Bone marrow (tissue), 2 donors: ENCODE data around the gene MECR.
"Not testable (repeated sequence)": the region's sequence is repeated elsewhere in the genome, so short reads cannot be mapped to it uniquely, and the experiment has no call there.

ENCODE experiments used
- DNase-seq, 2 donors: peaks; one replicate each; lab custom pipeline; 2025; lab: John Stamatoyannopoulos, UW

MECR gene

GRCh38 chr1:29169976-29170375 is 60.8 kb downstream of the MECR start:
- DNase-seq = no peak

GRCh38 chr1:29167904-29168303 is 62.8 kb downstream of the MECR start:
- DNase-seq = no peak

GRCh38 chr1:29166291-29166878 is 64.3 kb downstream of the MECR start:
- no peak for DNase-seq

- no peak for DNase-seq
Observed at GRCh38 chr1:29164588-29164987, 66.1 kb downstream of the MECR start.

GRCh38 chr1:29162476-29163138 is 68.1 kb downstream of the MECR start:
- no peak for DNase-seq

- DNase-seq = no peak
Observed at GRCh38 chr1:29162025-29162424, 68.7 kb downstream of the MECR start.

- no peak for DNase-seq
Observed at GRCh38 chr1:29159773-29160172, 71.0 kb downstream of the MECR start.

GRCh38 chr1:29157269-29157601 is 73.5 kb downstream of the MECR start:
- DNase-seq = no peak

GRCh38 chr1:29156543-29157268 is 74.0 kb downstream of the MECR start:
- no peak for DNase-seq

GRCh38 chr1:29152046-29152805 is 78.5 kb downstream of the MECR start:
- DNase-seq = no peak

- not testable (repeated sequence) for DNase-seq
Observed at GRCh38 chr1:29150346-29150745, 80.4 kb downstream of the MECR start.

GRCh38 chr1:29148656-29149491 is 81.9 kb downstream of the MECR start:
- no peak for DNase-seq

- no peak for DNase-seq
Observed at GRCh38 chr1:29145739-29146437, 84.8 kb downstream of the MECR start.

- DNase-seq = no peak
Observed at GRCh38 chr1:29144178-29144577, 86.6 kb downstream of the MECR start.

GRCh38 chr1:29142714-29143113 is 88.0 kb downstream of the MECR start:
- no peak for DNase-seq
